ENCODE measurements around the gene DNAJB14.

DNAJB14 gene

GRCh38 chr4:99861120-99861905 lies 85.1 kb downstream of the DNAJB14 start:
- no peak for DNase-seq

- DNase-seq: no peak
Observed at GRCh38 chr4:99860521-99860920, 85.9 kb downstream of the DNAJB14 start.

GRCh38 chr4:99859618-99860017 lies 86.8 kb downstream of the DNAJB14 start:
- DNase-seq: no peak

GRCh38 chr4:99857307-99857706 lies 89.1 kb downstream of the DNAJB14 start:
- DNase-seq: no peak

GRCh38 chr4:99856166-99856565 lies 90.3 kb downstream of the DNAJB14 start:
- DNase-seq: no peak

- DNase-seq: no peak
Observed at GRCh38 chr4:99855678-99856077, 90.7 kb downstream of the DNAJB14 start.

- DNase-seq: no peak
Observed at GRCh38 chr4:99853999-99854398, 92.4 kb downstream of the DNAJB14 start.

- no peak for DNase-seq
Observed at GRCh38 chr4:99853190-99853589, 93.2 kb downstream of the DNAJB14 start.

- no peak for DNase-seq
Observed at GRCh38 chr4:99852199-99852749, 94.1 kb downstream of the DNAJB14 start.

- DNase-seq: no peak
Observed at GRCh38 chr4:99848591-99849001, 97.8 kb downstream of the DNAJB14 start.

- DNase-seq: no peak
Observed at GRCh38 chr4:99847362-99847976, 98.9 kb downstream of the DNAJB14 start.

GRCh38 chr4:99846891-99847290 lies 99.5 kb downstream of the DNAJB14 start:
- DNase-seq: no peak
